HG02759 (cell line): ENCODE results near the gene SERPINB2.

Source experiments
- ATAC-seq: cut with Tn5 transposase; IDR thresholded peaks from one replicate; pipeline ENCODE4 v1.9.1; 2021; ENCODE audit warnings: mild to moderate bottlenecking, moderate library complexity; ENCODE audit not compliant: unreplicated experiment

SERPINB2 gene

GRCh38 chr18:63887424-63887823 is at the start of gene SERPINB2:
TSS of gene SERPINB2 (plus strand) at chr18:63887705. CDS start at chr18:63891445, 3,740 bp downstream.
- no peak for ATAC-seq

- ATAC-seq, result peak; percentile 46
Measured at GRCh38 chr18:63843008-63843407, 44.5 kb upstream of the SERPINB2 start.

GRCh38 chr18:63844254-63844653 is 43.3 kb upstream of the SERPINB2 start:
- peak; percentile 73 for ATAC-seq

GRCh38 chr18:63848159-63848558 is 39.3 kb upstream of the SERPINB2 start:
- peak; percentile 41 for ATAC-seq

GRCh38 chr18:63850020-63850419 is 37.5 kb upstream of the SERPINB2 start:
- ATAC-seq, result peak; percentile 59

GRCh38 chr18:63850636-63851035 is 36.9 kb upstream of the SERPINB2 start:
- no peak for ATAC-seq

- no peak for ATAC-seq
Measured at GRCh38 chr18:63858456-63858855, 29.0 kb upstream of the SERPINB2 start.

- no peak for ATAC-seq
Measured at GRCh38 chr18:63859781-63860475, 27.6 kb upstream of the SERPINB2 start.

- ATAC-seq, result no peak
Measured at GRCh38 chr18:63860531-63860930, 27.0 kb upstream of the SERPINB2 start.

GRCh38 chr18:63867368-63868125 is 20.0 kb upstream of the SERPINB2 start:
- no peak for ATAC-seq

- no peak for ATAC-seq
Measured at GRCh38 chr18:63868546-63868945, 19.0 kb upstream of the SERPINB2 start.

GRCh38 chr18:63869374-63869773 is 18.1 kb upstream of the SERPINB2 start:
- ATAC-seq, result no peak

GRCh38 chr18:63869851-63870250 is 17.7 kb upstream of the SERPINB2 start:
- no peak for ATAC-seq

GRCh38 chr18:63871836-63872235 is 15.7 kb upstream of the SERPINB2 start:
- ATAC-seq, result no peak

GRCh38 chr18:63872586-63872985 is 14.9 kb upstream of the SERPINB2 start:
- no peak for ATAC-seq

GRCh38 chr18:63878343-63878742 is 9.2 kb upstream of the SERPINB2 start:
- no peak for ATAC-seq

GRCh38 chr18:63878925-63879324 is 8.6 kb upstream of the SERPINB2 start:
- no peak for ATAC-seq

GRCh38 chr18:63879709-63880108 is 7.8 kb upstream of the SERPINB2 start:
- no peak for ATAC-seq

- ATAC-seq, result no peak
Measured at GRCh38 chr18:63881851-63882250, 5.7 kb upstream of the SERPINB2 start.

GRCh38 chr18:63882333-63883141 is 5.0 kb upstream of the SERPINB2 start:
- ATAC-seq, result no peak

GRCh38 chr18:63883617-63884016 is 3.9 kb upstream of the SERPINB2 start:
- no peak for ATAC-seq
